Measurements from ENCODE around the gene EDN2. TPM values are rescaled to one million over a fixed set of nuclear protein-coding genes. Genes with fewer than 3 reads are reported as not detected.
A peak's percentile ranks its signal among the peaks of the same experiment; 100 is the strongest.

EDN2 gene
- total RNA-seq, 1 donor from 2014 or later: 19.4 TPM

DNA sequence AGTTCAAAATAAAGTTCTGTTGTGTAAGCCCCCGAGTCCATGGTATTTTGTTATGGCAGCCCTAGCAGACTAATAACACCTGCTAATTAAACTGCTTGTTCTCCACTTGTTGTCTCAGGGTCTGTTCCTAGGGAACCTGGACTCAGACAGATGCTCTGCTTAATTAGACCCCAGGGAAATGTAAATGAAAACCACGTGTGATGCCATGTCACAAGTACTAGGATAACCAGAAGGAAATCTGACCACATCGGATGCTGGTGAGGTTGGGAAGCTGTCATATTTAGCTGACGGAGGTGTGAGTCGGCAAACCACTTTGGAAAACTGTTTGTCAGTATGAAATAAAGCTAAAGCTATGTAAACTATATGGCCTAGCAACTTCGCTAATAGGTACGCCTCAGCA lies 19.6 kb downstream of the EDN2 start:
- DNase-seq (ENCODE audit: low read depth): no peak

- no peak for DNase-seq (ENCODE audit: low read depth)
These were observed 21.0 kb downstream of the EDN2 start for GRCh38 chr1:41463516-41463915.

DNA sequence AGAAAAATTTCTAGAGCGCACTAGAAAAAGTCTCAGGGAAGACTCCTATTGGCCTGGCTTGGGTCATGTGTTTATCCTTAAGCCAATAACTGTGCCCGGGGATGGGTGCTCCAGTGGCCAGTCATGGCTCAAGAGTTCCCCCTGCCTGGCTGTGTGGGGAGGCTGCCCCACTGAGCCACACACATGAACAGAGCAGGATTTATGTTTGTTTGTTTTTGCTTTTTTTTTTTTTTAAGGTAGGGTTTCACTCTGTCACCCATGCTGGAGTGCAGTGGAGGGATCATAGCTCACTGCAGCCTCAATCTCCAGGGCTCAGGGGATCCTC lies 21.8 kb downstream of the EDN2 start:
- no peak for DNase-seq (ENCODE audit: low read depth)

DNA sequence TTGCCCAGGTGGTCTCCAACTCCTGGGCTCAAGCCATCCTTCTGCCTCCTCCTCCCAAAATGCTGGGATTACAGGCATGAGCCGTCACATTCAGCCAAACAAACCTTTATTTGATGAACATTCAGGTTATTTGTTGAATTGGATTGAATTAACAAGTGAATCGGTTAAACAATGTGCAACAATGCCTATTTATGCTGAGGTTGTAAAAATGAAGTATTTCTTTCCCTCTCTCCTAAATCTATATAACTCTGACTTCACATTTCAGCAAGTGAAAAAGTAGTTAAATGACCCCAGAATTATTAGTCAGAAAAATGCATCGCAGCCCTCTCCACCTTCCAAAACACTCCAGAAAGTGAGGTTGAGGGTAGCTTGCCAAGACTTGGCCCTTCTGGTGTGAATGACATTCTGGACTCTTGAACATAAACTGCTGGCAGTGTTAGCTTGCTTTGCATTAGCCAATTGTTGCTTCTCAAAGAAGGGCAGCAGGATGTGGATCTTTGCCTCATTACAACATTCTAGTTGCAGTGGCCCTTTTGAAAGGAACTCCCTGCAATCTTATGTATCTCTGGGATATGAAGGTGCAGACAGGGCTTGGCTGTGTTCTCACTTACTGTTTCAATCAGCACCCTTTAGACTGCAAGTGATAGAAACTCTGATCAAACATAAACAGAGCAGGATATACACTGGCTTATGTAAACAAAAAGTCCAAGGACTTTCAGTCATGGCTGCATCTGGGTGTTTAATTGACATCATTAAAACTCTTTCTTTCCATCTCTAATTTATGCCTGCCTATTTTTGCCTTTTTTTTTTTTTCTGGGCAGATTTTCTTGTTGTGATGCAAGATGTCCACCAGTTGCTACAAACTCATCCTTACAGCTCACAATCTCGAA lies 22.4 kb downstream of the EDN2 start:
- DNase-seq (ENCODE audit: low read depth): no peak

DNA sequence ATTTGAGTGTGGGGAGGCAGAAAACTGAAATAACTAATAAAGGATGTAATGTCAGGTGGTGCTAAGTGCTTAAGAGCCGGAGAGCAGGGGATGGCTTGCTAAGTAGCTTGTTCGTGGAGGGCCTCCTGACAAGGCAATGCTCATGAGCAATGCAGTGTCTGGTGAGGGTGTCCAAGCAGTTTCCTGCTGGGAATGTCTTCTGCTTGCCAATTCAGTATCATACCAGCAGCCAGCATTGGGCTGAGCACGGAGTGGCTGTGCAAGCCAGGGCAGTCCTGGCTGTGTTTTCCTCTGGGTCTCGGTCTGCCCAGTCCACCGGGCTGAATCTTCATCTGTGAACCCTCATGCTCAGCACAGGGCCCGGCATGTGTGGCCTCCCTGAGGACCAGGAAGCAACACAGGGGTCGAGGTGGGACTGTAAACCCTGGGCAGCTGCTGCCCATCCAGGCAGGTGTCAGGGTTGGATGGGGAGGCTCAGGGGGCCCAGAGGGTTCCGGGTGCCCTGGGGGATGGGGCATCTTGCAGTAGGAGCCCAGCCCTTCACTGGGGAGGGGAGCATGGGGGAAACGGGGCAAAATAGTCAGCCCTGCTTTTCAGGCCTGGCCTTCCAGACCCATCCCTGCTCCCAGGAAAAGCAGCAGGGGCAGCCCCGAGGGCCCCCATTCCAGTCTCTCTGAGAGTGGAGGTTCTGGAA lies 27.5 kb downstream of the EDN2 start:
- DNase-seq (ENCODE audit: low read depth): no peak

DNA sequence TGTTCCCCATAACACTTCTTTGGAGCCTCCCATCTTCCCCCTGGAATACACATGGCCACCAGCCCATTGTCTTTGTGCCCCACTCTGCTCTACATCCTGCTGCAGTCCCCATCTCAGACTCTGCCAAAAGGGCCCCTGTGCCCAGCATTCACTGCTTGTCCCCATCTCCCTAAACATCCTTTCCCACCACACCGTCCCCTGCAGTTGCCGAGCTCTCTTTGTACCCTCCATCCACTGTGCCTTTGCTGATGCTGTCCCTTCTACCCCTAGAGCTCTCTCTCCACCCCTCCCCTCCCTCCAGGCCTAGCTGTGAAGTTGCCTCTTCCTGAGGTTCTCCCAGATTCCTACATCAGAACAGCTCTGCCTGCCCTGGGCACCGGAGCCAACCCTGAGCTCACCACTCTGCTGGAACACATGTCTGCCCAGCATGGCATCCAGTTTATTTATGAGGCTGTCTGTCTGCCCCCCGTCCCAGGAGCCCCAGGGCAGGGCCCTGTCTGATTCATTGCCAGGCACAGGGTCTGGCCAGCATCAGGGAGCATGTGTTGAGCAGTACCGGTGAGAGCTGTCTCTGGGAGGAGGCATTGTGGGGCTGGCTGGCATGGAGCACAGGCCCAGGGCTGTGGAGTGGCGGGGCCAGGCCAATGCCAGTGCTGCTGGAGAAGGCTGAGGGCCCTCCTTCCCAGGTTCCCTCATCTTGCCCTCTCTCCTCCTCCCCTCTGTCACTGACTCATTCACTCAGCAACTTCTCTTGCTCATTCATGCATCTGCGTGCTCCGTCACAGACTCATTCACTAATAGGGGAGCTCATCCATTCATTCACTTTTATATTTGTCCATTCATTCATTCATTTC lies 28.8 kb downstream of the EDN2 start:
- DNase-seq (ENCODE audit: low read depth): peak; percentile 88

DNA sequence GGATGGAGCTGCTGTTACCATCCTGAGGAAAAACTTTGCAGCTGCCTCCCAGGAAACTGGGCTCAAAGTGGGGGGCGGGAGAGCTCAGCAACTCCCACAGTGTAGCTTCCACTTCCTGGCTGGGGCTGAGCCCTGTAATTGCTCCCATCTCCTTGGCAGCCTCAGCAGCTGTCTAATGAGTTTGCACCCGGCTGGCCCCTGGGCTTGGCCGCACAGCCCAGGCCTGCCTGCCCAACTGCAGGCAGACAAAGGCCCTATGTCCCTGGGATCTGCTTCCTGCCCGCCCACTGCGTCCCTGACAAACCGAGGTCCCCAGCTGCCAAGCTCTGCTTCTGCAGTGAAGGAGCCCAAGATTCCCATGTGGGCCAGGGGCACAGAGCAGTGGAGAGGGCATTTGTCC lies 30.1 kb downstream of the EDN2 start:
- no peak for DNase-seq (ENCODE audit: low read depth)

DNA sequence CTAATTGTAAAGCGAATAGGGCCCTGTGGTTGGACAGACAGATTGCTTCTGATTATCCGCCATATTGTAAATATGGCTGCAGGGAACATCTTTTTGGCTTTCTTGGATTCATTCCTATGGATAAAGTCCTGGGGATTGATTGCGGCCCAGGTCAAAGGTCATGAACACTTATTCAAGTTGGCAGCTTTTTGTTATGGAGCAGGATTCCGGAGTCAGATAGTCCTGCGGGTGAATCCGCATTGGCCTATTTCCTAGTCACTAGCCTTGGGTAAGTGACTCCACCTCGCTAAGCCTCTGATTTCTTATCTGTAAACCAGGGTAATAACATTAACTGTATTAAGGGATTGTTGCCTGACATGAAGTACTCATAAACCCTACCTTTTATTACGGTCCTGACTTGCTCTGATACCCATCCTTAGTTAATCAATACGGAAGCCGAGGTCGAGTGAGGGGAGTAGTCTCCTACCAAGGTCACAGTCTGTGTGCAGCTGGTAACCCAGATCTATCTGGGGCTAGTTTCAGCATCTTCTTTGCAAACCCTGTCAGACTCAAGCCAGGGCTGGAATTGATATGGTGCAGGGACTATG lies 31.7 kb downstream of the EDN2 start:
- DNase-seq (ENCODE audit: low read depth): no peak

DNA sequence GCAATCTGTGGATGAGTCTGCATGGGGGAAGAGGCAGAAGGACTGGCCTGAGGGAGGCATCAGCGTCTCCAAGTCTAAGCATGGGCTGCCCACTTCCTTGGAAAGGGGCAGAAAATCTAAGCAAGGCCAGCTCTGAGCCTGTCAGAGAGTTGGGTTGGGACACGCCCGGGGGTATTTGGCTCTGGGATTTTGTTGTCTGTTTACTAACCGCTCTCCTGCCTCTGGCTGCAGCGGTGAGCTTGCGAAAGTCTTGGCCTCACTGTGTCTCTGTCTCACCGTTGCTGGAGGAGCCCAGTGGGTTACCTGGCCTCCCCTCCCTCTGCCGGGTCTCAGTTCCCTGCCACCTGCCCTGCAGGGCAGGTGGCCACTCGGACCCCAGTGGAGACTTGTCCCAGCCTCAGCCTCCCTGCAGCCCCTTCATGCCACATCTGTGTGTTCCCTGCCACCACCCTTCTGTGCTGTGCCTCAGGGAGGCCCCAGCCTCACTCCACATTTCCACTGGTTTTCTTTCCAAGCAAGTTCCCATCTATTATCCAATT lies 33.7 kb downstream of the EDN2 start:
- no peak for DNase-seq (ENCODE audit: low read depth)

DNA sequence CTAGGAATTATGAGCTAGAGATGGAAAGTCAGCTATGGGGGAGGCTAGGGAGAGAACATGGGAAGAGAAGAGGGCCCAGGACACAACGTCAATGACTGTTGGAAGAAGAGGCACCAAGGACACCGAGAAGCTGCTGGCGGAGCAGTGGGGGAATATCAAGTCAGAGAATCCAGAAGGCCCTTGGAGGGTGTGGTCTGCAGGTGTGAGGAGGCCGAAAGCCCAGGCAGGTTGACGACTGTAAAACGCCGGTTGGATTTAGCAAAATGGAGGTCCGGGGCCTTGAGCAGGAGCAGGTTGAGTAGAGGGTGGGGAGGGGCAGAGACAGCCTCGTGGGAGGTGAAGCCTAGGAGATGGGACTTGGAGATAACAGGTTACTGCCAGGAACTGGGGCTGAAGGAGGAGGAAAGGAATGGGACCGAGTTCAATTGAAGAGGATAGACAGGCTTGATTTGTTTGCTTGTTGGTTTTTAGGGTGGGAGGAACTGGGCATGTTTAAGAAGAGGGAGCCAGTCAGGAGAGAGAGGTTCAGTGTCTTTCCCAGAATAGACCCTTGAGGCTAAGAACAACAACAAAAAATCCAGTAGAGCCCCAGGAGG lies 35.1 kb downstream of the EDN2 start:
- DNase-seq (ENCODE audit: low read depth): no peak

- no peak for DNase-seq (ENCODE audit: low read depth)
These were observed 35.7 kb downstream of the EDN2 start for GRCh38 chr1:41448821-41449220.

- DNase-seq (ENCODE audit: low read depth): peak; percentile 53
These were observed 36.3 kb downstream of the EDN2 start for GRCh38 chr1:41447995-41448770.

GRCh38 chr1:41446851-41447610 lies 37.5 kb downstream of the EDN2 start:
- DNase-seq (ENCODE audit: low read depth): no peak

- DNase-seq (ENCODE audit: low read depth): no peak
These were observed 39.7 kb downstream of the EDN2 start for GRCh38 chr1:41444785-41445184.

- DNase-seq (ENCODE audit: low read depth): no peak
These were observed 40.2 kb downstream of the EDN2 start for GRCh38 chr1:41444246-41444645.

GRCh38 chr1:41442697-41443251 lies 41.7 kb downstream of the EDN2 start:
- DNase-seq (ENCODE audit: low read depth): no peak

- DNase-seq (ENCODE audit: low read depth): no peak
These were observed 44.0 kb downstream of the EDN2 start for GRCh38 chr1:41440321-41441085.

- DNase-seq (ENCODE audit: low read depth): no peak
These were observed 45.2 kb downstream of the EDN2 start for GRCh38 chr1:41439234-41439633.

DNA sequence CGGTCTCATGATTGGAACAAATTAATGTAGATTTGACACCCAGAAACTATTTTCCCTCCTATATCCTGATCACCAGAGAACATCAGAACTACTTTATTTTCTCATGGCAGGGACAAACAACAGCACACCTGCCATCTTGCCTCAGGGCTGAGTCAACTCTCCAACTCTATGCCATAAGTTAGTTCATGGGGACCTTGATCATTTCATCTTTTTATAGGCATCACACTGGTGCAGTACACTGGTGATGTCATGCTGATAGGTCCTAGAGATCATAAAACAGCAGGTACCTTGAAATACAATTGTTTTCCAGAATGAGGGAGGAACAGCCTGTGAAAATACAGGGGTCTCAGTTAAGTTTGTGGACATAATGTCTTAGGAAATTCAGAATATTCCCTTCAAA lies 45.8 kb downstream of the EDN2 start:
- DNase-seq (ENCODE audit: low read depth): no peak
